GM04503 (cell line): ENCODE data around the gene BLOC1S5.
"Not testable (repeated sequence)": the region's sequence is repeated elsewhere in the genome, so short reads cannot be mapped to it uniquely, and the experiment has no call there.

Source experiments
- DNase-seq: peaks from one replicate; pipeline ENCODE4 v3.0.0-alpha.2; 2012; ENCODE audit warnings: low read depth

BLOC1S5 gene

DNA sequence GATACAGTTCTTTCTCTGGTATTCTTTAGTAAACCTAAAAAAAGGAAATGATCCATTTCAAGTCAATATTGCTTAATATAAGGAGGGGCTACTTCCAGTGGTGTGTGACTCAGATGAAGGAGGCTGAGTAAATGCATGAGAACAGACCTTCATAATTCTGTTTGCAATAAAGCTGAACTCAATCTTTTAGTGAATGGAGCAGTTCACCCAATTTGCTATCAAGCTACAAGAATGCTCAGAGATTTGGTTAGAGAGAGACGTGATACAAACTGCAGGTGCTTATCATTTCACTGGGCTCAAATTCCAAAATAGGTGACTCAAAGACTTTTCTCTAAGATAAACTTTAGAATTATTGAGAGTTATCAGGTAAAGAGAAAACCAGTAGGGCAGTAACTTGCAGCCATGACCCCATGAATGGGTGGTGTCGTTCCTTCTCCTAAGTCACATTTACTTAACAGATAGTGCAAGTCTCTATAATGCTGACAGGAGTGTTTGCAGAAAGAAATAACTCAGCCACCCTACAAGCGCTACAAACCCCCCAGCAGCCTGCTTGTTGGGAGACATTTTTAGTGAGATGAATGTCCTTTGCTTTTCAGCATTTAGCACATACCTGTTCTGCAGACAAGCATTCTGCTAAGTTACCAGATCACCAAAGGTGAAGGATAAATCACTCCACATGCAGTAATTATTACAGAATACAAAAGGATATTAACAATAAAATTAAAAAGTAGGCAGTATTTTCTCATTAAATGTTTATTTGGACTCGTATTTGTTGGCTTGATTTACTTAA, 16.4 kb upstream of the BLOC1S5 start:
- peak; percentile 42 for DNase-seq

DNA sequence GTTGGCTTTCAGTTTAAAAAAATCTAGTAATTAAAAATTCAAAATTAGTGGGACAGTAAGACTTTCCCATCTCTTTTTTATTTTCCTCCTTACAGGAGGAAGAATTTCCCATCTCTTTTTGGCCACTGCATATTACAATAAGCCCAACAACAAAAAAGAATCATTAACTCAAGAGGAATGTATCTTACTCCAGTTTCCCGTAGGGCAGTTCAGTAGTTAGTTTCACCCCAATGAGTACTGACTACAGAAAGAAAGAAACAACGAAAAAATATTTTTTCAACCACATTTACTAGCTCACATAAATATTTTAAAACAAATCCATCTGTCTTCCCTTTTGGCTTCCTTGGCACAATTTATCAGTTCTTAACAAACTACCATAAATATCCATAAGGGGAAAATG, 14.9 kb upstream of the BLOC1S5 start:
- no peak for DNase-seq

DNA sequence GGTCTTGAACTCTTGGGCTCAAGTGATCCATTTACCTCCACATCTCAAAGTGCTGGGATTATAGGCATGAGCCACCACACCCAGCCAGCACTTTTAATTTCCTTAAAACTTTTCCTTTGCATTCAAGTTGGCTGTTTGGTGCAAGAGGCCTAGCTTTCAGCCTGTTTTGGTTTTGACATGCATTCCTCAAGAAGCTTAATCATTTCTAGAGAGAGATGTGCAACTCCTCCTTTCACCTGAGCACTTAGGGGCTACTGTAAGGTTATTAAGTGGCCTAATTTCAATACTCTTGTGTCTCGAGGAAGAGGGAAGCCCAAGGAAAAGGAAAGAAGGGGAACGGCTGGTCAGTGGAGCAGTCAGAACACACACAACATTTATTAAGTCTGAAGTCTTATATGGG, 13.8 kb upstream of the BLOC1S5 start:
- no peak for DNase-seq

DNA sequence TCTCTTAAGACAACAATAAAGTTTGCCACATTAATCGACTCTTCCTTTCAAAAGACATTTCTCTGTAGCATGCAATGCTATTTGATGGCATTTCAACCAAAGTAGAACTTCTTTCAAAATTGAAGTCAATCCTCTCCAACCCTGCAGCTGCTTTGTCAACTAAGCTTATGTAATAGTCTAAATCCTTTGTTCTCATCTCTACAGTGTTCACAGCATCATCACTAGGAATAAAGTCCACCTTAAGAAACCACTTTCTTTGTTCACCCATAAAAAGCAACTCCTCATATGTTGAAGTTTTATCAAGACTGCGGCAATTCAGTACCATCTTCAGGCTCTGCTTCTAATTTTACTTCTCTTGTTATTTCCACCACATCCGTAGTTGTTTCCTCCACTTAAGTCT, 11.5 kb upstream of the BLOC1S5 start:
- no peak for DNase-seq

DNA sequence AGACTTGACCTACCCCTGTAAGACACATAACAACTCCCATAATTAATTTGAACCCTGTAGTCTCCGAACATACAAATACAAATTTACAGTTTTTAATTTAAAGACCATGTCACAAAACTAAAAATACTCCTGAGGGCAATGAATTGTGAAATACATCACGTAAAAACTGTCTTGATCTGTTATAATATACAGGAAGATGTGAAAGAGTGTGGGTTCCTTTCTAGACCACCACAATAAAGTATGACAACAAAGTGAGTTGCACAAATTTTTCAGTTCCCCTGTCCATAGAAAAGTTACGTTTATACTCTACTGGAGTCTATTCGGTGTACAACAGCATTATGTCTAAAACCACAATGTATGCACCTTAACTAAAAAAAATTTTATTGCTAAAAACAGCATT, 11.0 kb upstream of the BLOC1S5 start:
- DNase-seq = no peak

DNA sequence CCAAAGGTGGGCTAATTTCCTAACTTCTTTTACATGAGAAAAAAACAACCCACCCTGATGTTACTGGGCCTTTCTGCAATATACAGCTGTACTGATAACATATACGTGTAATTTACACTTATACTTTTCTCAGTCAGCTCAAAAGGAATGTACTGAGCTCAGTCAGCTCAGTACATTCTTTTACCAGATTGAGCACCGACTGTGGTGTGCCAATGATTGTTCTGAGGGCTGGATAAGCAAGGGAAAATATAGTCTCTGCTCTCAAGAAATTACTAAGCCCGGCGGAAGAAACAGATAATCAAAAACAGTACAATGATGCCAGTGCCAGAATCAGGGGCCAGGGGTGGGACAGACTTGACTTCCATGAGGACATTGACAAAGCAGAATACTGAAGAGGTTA, 10.0 kb upstream of the BLOC1S5 start:
- DNase-seq = no peak

DNA sequence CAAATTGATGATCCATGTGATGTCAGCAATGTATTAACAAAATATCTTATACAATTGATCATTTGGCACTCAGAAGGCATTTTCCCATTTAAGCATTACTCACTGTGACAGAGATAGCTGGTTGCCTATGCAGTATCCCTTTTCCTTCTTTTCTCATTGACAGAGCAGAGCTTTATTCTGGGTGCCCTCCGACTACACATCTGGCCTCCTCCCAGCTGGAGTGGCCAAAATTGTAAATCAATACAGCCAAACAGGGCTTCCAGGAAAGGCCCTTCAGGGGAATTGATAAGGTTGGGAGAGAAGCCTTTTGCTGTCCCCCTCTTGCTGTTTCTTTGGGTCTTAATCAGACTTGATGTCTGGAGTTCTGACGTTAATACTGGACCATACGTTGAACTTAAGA, 9.6 kb upstream of the BLOC1S5 start:
- DNase-seq = no peak

DNA sequence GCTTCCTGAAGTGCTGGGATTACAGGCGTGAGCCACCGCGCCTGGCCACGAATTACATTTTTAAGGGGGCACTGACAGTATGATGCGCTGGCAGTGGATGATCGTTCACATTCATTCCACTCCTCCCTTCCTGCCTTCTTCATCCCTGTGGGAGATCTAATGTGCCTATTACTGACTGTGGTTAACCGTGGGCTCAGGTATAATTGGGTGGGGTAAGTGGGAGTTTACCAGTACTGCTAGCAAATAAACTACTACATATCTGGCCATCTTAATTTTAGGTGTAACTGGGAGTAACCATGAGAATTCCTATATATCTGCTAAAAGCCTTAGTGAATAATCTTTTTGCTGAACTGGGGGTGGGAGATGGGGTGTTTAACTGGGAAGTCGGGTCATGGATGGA, 6.5 kb upstream of the BLOC1S5 start:
- no peak for DNase-seq

DNA sequence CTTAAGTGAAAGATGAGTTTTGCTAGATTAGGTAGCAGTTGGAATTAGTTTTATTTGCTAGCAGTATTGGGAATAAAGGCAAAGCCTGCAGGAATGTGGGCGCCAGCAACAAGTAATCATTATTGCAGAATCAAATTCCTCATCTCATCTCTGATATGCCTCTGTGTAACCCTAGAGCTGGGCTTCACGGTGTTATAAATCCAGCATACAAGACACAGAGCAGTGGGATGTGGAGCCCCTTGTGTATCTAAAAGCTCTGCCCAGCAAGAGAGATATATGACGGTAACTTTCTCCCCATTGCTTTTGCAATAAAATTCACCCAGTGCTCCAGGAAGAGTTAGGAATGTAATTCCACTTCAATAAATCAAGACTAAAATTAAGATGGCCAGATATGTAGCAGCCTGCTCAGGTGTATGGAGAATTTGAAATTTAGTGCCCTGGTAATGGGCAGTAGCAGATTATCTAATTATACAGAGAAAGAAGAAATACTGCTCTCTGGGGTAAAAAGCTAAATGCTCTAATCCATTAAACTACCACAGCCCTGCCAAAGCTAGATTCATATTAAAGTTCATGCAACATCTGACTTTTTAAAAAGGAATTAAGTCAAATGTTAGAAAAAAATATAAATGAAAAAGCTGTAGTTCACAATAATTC, 5.6 kb upstream of the BLOC1S5 start:
- no peak for DNase-seq

DNA sequence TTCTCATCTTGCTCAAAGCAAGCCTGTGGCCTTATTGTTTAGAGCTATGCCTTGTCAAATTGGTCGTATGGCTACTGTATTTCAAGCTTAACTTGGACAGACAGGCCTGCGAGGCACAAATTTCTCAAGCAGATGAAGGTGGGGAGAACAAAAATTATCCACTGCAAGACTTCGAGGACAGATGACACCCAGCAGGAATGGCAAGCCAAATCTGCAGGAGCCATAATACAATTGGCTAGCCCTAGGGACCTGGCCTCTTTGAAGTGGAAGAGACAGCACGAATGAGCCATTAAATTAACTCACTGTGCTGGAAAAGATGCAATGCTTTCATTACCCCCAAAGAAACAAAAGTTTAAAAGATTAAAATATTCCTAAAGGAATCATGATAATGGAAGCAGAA, 5.0 kb upstream of the BLOC1S5 start:
- DNase-seq = no peak

DNA sequence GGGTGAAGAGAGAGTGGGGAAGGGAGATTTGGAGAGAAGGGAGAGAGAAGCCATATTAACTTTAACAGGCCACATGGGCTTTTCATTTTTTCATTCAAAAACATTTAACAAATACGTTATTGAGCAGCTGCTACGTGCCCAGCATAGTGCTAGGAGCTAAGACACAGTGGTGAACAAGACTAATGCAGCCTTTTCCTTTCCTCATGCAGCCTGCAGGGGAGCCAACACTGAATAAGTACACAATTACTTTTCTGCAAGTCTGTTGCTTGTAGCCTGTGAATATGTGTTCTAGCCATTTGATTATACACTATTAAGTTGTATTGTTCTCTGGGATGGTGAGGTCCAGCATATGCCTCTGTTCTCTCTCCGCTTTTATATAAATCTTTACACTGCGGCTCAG, 1.9 kb upstream of the BLOC1S5 start:
- no peak for DNase-seq

DNA sequence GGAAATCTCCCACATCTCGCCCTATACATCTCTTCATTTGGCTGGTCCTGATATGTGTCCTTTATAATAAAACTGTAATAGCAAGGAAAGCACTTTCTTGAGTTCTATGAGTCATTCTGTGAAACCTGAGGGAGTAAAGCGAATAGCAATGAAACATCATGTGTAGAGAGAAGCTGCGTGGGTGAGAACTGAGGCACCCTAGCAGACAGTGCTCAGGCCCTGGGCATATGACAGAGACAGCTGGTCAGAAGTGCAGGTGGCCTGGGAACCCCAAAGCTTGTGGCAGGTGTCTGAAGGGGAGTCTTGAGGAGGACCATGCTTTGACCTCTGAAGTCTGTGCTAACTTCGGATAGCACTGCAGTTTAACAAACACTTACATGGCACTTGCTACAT, 1.3 kb upstream of the BLOC1S5 start:
- no peak for DNase-seq

DNA sequence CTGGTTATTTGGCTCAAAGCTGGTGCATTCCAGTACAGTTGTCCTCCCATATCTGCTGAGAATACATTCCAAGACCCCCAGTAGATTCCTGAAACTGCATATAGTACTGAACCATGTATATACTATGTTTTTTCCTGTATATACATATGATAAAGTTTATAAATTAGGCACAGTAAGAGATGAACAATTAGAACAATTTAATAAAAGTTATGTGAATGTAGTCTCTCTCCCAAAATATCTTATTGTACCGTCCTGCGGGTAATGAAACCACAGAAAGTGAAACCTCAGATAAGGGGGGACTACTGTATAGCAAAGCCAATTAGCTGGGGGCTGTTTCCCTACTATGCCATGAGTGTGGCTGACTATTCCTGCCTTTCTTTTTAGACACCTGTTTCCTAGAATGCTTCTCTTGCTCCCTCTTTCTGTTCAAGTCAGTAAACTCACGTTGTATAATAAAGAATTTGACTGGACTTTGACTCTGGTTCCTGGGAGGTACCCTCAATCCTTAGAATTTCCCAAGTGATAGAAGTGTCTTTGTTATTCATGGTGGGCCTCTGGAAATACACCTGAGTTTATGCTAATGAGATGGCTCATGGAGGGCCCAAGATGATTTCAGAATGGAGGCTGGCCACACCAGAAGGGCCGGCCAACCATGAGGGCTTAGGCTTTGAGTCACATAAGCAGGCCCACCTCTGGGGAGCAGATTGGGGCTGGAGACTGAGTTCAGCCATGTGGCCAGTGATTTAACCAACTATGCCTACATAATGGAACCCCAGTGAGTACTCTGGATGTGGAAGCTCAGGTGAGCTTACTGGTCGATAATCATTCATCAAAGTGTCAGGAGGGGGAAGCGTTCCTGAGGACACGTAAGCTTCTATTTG, 689 bp upstream of the BLOC1S5 start:
- DNase-seq = no peak

DNA sequence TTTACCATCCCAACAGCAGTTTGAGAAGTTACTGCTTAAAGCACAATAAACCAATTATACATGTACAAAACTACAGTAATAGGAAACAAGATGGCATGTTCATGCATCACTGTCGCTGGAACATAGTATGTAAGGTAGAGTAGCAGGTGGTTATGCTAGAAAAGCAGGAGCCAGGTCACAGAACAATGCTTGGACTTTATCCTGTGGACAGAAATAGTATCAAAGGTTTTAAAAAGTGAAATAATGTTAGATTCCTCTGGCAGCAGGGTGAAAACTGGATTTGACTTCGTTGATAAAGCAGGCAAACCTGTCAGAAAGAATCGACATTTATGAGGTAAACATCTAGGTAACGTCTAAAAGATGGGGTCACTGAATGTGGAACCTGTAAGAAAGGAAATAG, 2.5 kb downstream of the BLOC1S5 start:
- DNase-seq = no peak

DNA sequence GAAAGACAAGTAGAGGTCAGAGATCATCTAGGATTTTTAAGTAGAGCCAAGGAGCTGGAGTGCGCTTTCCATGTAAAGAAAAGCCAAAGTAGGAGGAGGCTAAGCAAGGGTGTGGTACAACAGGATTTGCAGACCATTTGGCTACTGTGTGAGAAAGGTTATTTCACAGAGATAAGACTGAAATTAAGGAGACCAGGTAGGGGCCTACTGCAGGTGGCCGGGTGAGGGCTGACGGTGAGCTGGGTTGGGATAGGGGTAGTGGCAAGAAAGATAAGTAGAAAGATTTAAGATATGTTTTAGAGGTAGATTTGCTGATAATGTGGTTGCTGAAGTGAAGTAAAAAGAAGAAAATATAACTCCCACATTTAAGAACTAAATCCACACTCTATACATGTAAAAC, 3.8 kb downstream of the BLOC1S5 start:
- no peak for DNase-seq

DNA sequence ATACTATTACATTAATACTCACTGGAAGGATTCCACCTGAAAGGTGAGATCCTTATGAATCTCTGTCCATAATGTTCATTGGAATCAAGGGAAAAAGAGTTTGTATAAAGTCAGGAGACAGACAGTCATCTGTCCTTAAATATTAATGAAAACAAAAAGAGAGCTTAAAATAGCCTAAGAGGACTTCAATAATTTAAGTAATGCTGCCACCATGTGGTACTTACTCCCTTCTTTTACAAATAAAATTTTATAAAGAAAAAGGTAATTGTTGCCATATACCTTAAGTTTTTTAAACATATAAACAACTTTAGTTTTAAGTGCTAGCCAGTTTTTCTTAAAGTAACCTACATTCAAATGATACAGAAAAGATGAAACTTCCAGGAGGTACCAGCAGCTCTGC, 5.1 kb downstream of the BLOC1S5 start:
- no peak for DNase-seq

DNA sequence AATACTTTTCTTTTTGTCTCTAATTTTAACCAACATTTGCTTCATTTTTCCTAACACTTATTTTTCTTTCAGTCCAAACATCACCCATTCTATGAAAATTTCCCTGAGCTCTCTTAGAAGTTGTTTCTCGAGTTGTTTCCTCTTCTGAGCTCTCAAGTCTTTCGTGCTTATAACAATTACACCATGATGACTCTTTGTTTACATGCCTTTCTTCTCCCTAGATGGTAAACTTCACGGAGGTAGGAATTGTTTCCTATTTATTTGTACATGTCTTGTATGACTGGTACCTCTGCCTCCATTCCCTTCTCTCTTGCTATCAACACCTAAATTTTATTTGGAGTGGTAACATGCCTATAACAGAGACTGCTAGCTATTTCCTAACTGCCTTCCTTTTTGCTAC, 6.4 kb downstream of the BLOC1S5 start:
- no peak for DNase-seq

DNA sequence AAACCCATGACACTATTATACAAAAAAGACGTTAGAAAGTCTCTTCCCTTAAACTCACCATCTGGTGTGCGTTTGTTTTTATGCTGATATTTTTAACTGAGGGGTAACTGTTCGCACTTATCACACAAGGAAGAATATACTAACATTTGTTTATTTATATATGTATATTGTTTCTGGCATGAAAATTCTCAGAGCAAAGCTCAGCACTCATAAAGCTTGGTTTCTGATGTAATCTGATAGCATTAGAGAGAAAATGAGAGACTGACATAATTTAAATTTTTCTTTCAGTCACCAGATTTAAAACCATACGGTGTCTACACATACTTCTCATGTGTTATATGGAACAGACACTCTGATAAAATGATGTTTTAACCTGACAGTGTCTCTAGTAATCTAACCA, 6.9 kb downstream of the BLOC1S5 start:
- no peak for DNase-seq

DNA sequence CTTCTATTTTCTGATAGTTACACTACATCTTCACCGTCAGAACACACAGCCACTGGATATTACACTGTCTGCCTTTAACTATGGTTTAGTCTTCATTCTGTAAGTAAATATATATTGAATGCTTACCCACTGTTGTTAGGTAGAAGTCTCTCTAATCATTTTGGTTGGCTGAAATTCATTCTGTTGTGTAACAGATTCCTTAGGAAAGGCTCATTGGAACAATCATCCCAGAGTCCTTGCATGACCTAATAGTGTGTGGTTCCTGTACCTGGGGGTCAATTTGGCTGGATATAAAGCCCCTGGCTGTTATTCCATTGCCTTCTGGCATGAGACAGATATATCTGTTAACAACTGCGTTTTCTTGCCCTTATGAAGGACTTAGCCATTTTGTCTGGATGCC, 9.9 kb downstream of the BLOC1S5 start:
- no peak for DNase-seq

DNA sequence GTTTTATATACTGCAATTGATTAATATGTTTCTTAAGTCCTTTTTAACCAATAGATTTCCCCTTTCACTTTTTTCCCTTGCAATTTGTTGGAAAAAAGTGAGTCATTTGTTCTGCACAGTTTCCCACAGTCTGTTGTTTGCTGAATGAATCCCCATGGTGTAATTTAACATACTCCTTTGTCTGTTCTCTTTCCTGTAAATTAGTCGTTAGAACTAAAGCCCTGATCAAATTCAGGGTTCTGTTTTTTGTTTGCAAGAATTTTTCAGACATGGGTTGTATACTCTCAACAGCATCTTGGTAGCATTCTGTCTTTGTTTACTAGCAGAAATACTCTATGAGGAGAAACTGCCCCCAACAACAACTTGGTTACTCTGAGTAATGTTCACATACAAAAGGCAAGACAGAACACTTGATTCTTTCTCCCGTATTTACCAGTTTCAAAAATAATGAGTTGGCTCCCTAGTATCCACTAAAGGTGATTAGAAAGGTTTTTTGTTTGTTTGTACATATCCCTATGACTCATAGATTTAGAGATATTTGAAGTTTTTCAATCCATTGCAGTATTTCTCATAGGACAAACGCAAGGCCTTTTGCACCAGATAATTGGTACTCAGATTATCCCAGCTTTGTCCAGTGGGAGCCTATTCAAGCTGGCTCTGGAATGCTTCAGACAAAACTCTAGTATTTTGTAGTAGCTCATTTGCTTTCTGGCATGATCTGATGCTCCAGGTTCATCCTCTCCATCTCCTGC, 16.5 kb downstream of the BLOC1S5 start:
- no peak for DNase-seq

DNA sequence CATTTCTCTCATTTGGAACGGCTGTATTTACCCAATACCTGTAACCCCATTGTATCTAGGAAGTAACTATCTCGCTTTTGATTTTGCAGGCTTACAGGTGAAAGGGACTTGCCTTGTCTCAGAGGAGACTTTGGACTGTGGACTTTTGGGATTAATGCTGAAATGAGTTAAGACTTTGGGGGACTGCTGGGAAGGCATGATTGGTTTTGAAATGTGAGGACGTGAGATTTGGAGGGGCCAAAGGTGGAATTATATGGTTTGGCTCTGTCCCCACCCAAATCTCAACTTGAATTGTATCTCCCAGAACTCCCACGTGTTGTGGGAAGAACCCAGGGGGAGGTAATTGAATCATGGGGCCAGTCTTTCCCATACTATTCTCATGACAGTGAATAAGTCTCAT, 18.4 kb downstream of the BLOC1S5 start:
- not testable (repeated sequence) for DNase-seq

DNA sequence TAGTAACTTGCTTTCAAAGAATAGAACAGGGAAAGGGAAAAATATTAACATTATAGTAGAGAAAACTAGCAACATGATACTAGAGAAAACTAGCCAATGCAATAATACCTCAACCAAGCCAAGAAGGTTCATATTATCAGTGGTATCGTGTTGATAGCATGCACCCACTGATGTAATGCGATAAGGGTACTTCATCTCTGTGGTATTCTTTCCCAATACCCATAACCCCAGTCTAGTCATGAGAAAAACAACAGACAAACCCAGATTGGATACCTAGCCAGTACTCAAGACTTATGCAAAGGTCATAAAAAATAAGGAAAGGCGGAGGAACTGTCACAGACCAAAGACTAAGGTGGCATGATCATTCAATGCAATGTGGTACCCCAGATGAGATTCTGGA, 21.0 kb downstream of the BLOC1S5 start:
- no peak for DNase-seq
